K562 (cell line): ENCODE data around the gene CLDND2. TPM values are rescaled to one million over a fixed set of nuclear protein-coding genes. Genes with fewer than 3 reads are reported as not detected.

Experiments used
- CBX1 ChIP-seq: sonication (generic); IDR thresholded peaks from 2 replicates; pipeline ENCODE4 v1.6.1; 2016; ENCODE audit warnings: antibody characterized with exemption, low read depth, mild to moderate bottlenecking
- DDX20 ChIP-seq: fragments of 450-650 bp; IDR thresholded peaks from 2 replicates; pipeline ENCODE4 v1.6.1; 2016; ENCODE audit warnings: missing genetic modification characterization, low read depth, mild to moderate bottlenecking, missing compliant biosample characterization, moderate library complexity
- DPF2 ChIP-seq: fragments of 450-650 bp; IDR thresholded peaks from 2 replicates; pipeline ENCODE4 v1.6.1; 2016
- ELF4 ChIP-seq: fragments of 450-650 bp; formaldehyde crosslinking; IDR thresholded peaks from 2 replicates; pipeline ENCODE4 v1.4.0; 2022; ENCODE audit warnings: missing genetic modification characterization
- FOXK1 ChIP-seq: sonication (generic); formaldehyde crosslinking; IDR thresholded peaks from 2 replicates; pipeline ENCODE4 v1.8.0; 2022; ENCODE audit warnings: missing genetic modification reagents, mild to moderate bottlenecking, borderline replicate concordance
- JUN ChIP-seq, 2 experiments: sonication (generic) in 1 of 2; formaldehyde crosslinking in 1 of 2; IDR thresholded peaks; 2 replicates each; pipeline versions ENCODE4 v1.6.1 to v1.8.0; 2012 to 2022; ENCODE audit warnings: borderline replicate concordance in 2 of 2, mild to moderate bottlenecking in 2 of 2, improper control_type of control experiment in 1 of 2, low read depth in 1 of 2, low read length in 1 of 2, missing genetic modification reagents in 1 of 2
- NRF1 ChIP-seq, 2 experiments: fragments of 450-650 bp; IDR thresholded peaks in 1 of 2; conservative IDR thresholded peaks in 1 of 2; 2 replicates each; pipeline ENCODE4 v1.6.1; 2014; ENCODE audit warnings: mild to moderate bottlenecking in 2 of 2
- SMAD1 ChIP-seq: fragments of 150-350 bp; IDR thresholded peaks from 2 replicates; pipeline ENCODE4 v1.6.1; 2014; ENCODE audit warnings: low read length, low read depth; ENCODE audit not compliant: partially characterized antibody
- SREBF2 ChIP-seq: sonication (generic); formaldehyde crosslinking; IDR thresholded peaks from 2 replicates; pipeline ENCODE4 v1.4.0; 2020; ENCODE audit warnings: mild to moderate bottlenecking, missing genetic modification reagents
- XRCC3 ChIP-seq: fragments of 450-650 bp; IDR thresholded peaks from 2 replicates; pipeline ENCODE4 v1.6.1; 2017; ENCODE audit warnings: mild to moderate bottlenecking, moderate library complexity
- ZNF134 ChIP-seq: fragments of 250-450 bp; sonication (Bioruptor Pico); conservative IDR thresholded peaks from 2 replicates; pipeline ENCODE4 v1.4.0; 2020
- ZNF146 ChIP-seq: IDR thresholded peaks from one replicate; pipeline ENCODE4 v1.6.1; 2018; ENCODE audit warnings: missing compliant biosample characterization; ENCODE audit not compliant: unreplicated experiment
- ZNF436 ChIP-seq: fragments of 250-450, 450-650 bp; sonication (Bioruptor Pico); formaldehyde crosslinking; IDR thresholded peaks from 2 replicates; pipeline ENCODE4 v1.7.0; 2020; ENCODE audit warnings: mild to moderate bottlenecking
- polyA plus RNA-seq, 8 experiments: library from polyadenylated mRNA; depleted of rRNA in 4 of 8; stranded (reverse) in 5 of 8; unstranded in 3 of 8; fragments of >200 nt; fragmentation: Nextera tagmentation in 2 of 8; fragmentation: Illumina TruSeq in 1 of 8; extraction: Ambion mirVana in 2 of 8; extraction: Trizol in 1 of 8; gene quantifications; 2 replicates each; pipeline versions ENCODE4 v1.2.1 to v1.2.3, GENCODE V29; 2011 to 2014; ENCODE audit warnings: inconsistent platforms in 1 of 8, missing spikeins in 1 of 8
- total RNA-seq, 7 experiments: library from RNA; depleted of rRNA in 6 of 7; stranded (reverse); fragments of >200 nt in 6 of 7; fragmentation: Illumina TruSeq in 2 of 7; extraction: Trizol in 2 of 7; gene quantifications; 2 replicates each; pipeline versions ENCODE4 v1.2.1 to v1.2.3, GENCODE V29; 2011 to 2021; ENCODE audit warnings: low replicate concordance in 1 of 7
- TF ChIP-seq, protein P1 (sequence below), 3 experiments: IDR thresholded peaks in 2 of 3; conservative IDR thresholded peaks in 1 of 3; 2 replicates each; pipeline ENCODE4 v1.5.1; 2011 to 2012; ENCODE audit warnings: low read length in 3 of 3, mild to moderate bottlenecking in 3 of 3, control low read depth in 2 of 3, improper control_type of control experiment in 1 of 3, inconsistent platforms in 1 of 3, low read depth in 1 of 3, mixed read lengths in 1 of 3, moderate library complexity in 1 of 3; ENCODE audit not compliant: insufficient read depth in 2 of 3
- TF ChIP-seq, protein P2 (sequence below), 2 experiments: fragments of 450-650 bp in 1 of 2; IDR thresholded peaks; 2 replicates each; pipeline ENCODE4 v1.6.1; 2011 to 2017; ENCODE audit warnings: low read depth in 2 of 2, antibody characterized with exemption in 1 of 2, borderline replicate concordance in 1 of 2, low read length in 1 of 2, mild to moderate bottlenecking in 1 of 2, mixed read lengths in 1 of 2; ENCODE audit not compliant: control insufficient read depth in 1 of 2
- TF ChIP-seq, protein P3 (sequence below): fragments of 450-650 bp; formaldehyde crosslinking; IDR thresholded peaks from 2 replicates; pipeline ENCODE4 v1.4.0; 2022; ENCODE audit warnings: missing genetic modification characterization
- TF ChIP-seq, protein P4 (sequence below), 2 experiments: IDR thresholded peaks; 2 replicates each; pipeline ENCODE4 v1.6.1; 2011; ENCODE audit warnings: borderline replicate concordance in 1 of 2, control low read depth in 1 of 2, low read depth in 1 of 2, low read length in 1 of 2, mild to moderate bottlenecking in 1 of 2, mixed read lengths in 1 of 2, moderate library complexity in 1 of 2; ENCODE audit not compliant: insufficient read depth in 1 of 2, insufficient read length in 1 of 2, poor library complexity in 1 of 2, severe bottlenecking in 1 of 2; ENCODE audit errors: extremely low read depth in 1 of 2

The CLDND2 gene
- total and polyA plus RNA-seq, 9 of the 15 experiments (the other 6 are each of a cell fraction or from before 2014, with no cell fraction given), result 0.45 to 4.0 (median 1.2) TPM; not detected in 3

DNA sequence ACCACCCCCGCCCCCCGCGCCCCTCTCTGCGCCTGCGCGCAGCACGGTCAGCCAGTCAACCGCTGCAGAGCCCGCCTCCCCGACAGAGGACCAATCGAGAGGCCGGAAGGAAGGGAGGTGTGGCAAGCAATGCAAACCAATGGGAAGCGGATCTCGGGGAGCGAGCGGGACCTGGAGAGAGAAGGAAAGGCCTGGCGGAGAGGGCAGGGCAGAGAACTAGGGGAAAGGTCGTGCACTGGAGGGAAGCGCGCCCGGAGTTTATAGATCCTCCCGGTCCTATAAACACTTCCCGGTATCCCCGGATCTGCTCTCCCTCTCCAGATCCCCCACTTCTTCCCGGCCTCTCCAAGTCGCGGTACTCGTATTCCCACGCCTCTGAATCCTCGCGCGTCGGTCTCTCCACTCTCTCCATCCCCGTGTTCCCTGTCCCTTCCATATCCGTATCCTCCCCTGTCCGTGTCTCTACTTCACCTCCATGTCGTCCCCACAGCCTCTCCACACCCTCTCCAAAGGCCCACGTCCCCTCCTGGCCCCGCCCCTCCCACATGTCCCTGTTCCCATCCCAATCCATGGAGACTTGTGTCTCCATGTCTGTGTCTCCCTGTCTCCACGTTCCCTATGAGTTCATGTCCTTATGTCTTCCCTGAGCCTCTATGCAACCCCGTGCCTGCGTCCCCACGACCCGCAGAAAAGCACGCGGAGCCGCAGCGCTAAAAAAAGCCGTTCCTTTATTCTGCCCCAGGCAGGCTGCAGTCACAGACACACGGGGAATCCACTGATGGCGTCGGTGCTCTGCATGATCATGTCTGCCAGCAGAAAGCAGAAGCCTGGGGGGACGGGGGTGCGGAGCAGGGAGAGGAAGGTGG is 2.2 kb downstream of the CLDND2 start (continued):
- TF ChIP-seq, protein P1, sequence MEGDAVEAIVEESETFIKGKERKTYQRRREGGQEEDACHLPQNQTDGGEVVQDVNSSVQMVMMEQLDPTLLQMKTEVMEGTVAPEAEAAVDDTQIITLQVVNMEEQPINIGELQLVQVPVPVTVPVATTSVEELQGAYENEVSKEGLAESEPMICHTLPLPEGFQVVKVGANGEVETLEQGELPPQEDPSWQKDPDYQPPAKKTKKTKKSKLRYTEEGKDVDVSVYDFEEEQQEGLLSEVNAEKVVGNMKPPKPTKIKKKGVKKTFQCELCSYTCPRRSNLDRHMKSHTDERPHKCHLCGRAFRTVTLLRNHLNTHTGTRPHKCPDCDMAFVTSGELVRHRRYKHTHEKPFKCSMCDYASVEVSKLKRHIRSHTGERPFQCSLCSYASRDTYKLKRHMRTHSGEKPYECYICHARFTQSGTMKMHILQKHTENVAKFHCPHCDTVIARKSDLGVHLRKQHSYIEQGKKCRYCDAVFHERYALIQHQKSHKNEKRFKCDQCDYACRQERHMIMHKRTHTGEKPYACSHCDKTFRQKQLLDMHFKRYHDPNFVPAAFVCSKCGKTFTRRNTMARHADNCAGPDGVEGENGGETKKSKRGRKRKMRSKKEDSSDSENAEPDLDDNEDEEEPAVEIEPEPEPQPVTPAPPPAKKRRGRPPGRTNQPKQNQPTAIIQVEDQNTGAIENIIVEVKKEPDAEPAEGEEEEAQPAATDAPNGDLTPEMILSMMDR (IDR thresholded peaks at IDR 0.05 in 2 of 3, conservative IDR thresholded peaks at IDR 0.05 in 1 of 3; ENCODE audit: insufficient read depth in 2 of 3, low read depth in 1 of 3, low read length in 3 of 3), result no peak
- TF ChIP-seq, protein P2, sequence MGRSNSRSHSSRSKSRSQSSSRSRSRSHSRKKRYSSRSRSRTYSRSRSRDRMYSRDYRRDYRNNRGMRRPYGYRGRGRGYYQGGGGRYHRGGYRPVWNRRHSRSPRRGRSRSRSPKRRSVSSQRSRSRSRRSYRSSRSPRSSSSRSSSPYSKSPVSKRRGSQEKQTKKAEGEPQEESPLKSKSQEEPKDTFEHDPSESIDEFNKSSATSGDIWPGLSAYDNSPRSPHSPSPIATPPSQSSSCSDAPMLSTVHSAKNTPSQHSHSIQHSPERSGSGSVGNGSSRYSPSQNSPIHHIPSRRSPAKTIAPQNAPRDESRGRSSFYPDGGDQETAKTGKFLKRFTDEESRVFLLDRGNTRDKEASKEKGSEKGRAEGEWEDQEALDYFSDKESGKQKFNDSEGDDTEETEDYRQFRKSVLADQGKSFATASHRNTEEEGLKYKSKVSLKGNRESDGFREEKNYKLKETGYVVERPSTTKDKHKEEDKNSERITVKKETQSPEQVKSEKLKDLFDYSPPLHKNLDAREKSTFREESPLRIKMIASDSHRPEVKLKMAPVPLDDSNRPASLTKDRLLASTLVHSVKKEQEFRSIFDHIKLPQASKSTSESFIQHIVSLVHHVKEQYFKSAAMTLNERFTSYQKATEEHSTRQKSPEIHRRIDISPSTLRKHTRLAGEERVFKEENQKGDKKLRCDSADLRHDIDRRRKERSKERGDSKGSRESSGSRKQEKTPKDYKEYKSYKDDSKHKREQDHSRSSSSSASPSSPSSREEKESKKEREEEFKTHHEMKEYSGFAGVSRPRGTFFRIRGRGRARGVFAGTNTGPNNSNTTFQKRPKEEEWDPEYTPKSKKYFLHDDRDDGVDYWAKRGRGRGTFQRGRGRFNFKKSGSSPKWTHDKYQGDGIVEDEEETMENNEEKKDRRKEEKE (IDR thresholded peaks at IDR 0.05; ENCODE audit: borderline replicate concordance in 1 of 2, control insufficient read depth in 1 of 2, low read depth in 2 of 2, low read length in 1 of 2), result no peak
- TF ChIP-seq SREBF2 (CRISPR knock-in tag) (no peak), CBX1 (0 out of 2 replicates have a peak, but pooled peaks have one; percentile 38), SMAD1 (no peak), ZNF134 (CRISPR knock-in tag) (no peak), ZNF146 (CRISPR knock-in tag) (no peak), JUN (IDR thresholded peaks at IDR 0.05; ENCODE audit: borderline replicate concordance, low read depth, low read length) (no peak), JUN (CRISPR knock-in tag; IDR thresholded peaks at IDR 0.05; ENCODE audit: borderline replicate concordance) (no peak), NRF1 (conservative IDR thresholded peaks at IDR 0.05 in 1 of 2, IDR thresholded peaks at IDR 0.05 in 1 of 2) (peak; percentile 89 to 90), ZNF436 (CRISPR knock-in tag) (no peak), DPF2 (peak; percentile 70), XRCC3 (no peak), FOXK1 (CRISPR knock-in tag) (peak; percentile 43; the same call in 1 of the 2 replicates), DDX20 (no peak), ELF4 (peak; percentile 77; the same call in 1 of the 2 replicates)
- TF ChIP-seq, protein P3, sequence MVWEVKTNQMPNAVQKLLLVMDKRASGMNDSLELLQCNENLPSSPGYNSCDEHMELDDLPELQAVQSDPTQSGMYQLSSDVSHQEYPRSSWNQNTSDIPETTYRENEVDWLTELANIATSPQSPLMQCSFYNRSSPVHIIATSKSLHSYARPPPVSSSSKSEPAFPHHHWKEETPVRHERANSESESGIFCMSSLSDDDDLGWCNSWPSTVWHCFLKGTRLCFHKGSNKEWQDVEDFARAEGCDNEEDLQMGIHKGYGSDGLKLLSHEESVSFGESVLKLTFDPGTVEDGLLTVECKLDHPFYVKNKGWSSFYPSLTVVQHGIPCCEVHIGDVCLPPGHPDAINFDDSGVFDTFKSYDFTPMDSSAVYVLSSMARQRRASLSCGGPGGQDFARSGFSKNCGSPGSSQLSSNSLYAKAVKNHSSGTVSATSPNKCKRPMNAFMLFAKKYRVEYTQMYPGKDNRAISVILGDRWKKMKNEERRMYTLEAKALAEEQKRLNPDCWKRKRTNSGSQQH (CRISPR knock-in tag), result peak; percentile 63; the same call in 1 of the 2 replicates
- TF ChIP-seq, protein P4, sequence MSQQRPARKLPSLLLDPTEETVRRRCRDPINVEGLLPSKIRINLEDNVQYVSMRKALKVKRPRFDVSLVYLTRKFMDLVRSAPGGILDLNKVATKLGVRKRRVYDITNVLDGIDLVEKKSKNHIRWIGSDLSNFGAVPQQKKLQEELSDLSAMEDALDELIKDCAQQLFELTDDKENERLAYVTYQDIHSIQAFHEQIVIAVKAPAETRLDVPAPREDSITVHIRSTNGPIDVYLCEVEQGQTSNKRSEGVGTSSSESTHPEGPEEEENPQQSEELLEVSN (IDR thresholded peaks at IDR 0.05; ENCODE audit: borderline replicate concordance in 1 of 2, extremely low read depth in 1 of 2, insufficient read depth in 1 of 2, insufficient read length in 1 of 2, low read depth in 1 of 2, low read length in 1 of 2, poor library complexity in 1 of 2, severe bottlenecking in 1 of 2), result peak; percentile 67 to 83
